LHCN-M2 (cell line): ENCODE measurements around the gene LPP. TPM values are rescaled to one million over a fixed set of nuclear protein-coding genes. Genes with fewer than 3 reads are reported as not detected.
"Not testable (repeated sequence)": the region's sequence is repeated elsewhere in the genome, so short reads cannot be mapped to it uniquely, and the experiment has no call there.

Source experiments
- DNase-seq: peaks from one replicate; pipeline ENCODE4 v3.0.0-alpha.2; 2012; ENCODE audit warnings: low read depth
- total RNA-seq: library from RNA; depleted of rRNA; stranded (reverse); fragments of >200 nt; gene quantifications from 2 replicates; pipeline ENCODE4 v1.2.3, GENCODE V29; 2014

The LPP gene
- total RNA-seq, 1 experiment from 2014 or later, result 39.7 TPM

DNA sequence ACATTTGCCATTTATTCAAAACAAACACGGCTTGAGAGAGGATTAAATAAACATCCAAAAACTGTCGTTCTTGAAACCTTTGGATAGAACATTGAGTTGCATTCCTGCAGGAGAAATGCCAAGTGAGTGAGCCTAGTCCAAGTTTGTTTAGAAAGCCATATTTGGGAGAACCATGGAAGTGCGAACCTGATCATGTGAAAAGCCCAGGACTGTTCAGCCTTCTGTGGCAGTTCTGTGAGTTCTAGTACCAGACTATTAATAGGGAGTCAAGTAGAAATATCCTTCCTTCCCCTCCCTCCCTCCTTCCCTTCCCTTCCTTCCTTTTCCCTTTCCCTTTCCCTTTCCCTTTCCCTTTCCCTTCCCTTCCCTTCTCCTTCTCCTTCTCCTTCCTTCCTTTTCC lies 470.4 kb downstream of the LPP start:
- peak; percentile 67 for DNase-seq

DNA sequence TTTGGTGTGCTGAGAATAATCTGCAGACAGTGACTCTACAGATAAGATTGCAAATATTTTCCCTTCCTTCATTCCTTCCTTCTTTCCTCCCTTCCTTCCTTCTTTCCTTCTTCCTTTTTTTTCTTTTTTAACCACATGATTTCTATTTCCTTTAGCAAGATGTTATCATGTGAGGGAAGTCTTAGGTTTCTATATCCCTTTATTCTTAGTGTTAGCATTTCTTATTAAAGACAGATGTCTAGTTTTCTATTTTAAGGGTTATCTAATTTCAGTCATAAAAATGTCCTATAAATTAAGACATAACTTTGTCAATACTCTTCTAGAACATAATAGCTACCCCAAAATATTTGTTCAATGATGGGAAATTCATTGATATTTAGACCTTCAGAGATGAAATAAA lies 470.9 kb downstream of the LPP start:
- DNase-seq, result no peak

DNA sequence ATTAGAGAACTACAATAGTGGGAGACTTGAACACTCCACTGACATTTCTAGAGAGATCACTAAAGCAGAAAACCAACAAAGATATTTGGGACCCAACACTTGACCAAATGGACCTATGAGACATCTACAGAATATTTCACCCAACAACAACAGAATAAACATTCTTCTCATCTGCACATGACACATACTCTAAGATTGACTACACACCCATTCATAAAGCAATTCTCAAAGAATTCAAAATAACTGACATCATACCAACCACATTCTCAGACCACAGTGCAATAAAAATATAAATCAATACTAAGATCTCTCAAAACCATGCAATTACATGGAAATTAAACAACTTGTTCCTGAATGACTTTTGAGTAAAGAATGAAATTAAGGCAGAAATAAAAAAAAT lies 473.7 kb downstream of the LPP start:
- peak; percentile 94 for DNase-seq

DNA sequence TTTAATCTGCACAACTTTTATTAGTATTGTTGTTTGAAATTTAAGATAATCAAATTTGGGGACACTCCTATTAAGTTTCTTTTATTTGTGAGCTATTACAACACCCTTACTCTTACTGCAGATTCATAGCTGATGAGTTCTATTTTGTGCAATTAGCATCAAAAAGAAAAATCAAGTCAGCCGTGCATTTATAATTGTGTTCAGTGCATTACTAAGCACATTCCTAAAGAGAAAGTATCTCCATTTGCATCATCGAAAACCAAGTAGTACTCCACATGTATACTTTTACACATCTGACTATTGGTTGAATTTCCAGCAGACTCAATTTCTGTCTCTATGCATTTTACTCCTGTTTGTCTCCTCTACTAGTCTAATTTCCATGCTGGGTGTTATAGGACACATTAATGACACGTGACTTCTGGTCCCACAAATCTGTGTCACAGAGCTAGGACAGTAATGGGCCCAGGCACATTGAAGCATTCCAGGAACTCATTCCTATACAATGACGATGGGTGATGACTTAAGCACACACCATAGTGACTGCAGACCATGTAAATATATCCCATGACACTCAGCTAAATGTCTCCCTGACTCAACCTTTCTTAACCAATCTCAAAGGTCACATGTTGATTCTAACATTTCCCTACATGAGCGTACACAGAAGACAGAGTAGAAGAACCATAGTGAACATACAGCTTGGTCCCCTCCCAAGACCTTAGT lies 477.5 kb downstream of the LPP start:
- peak; percentile 50 for DNase-seq

DNA sequence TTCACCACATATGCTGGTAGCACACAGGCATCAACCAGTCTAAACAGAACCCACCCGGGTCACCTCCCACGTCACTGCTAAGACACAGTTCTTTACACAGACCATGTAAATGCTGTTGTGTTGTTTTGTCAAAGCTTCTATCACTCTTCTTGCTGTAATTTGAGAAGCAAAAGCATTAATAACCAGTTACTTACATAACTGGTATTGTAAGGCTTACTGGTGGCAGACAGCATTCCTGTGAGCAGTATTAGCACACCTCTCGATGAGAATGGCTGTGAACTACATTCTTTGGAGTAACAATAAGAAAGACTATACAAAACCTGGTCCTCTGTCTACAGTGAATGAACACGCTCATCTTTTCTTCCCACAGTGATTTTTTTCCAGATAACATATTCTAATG lies 479.2 kb downstream of the LPP start:
- DNase-seq, result no peak

DNA sequence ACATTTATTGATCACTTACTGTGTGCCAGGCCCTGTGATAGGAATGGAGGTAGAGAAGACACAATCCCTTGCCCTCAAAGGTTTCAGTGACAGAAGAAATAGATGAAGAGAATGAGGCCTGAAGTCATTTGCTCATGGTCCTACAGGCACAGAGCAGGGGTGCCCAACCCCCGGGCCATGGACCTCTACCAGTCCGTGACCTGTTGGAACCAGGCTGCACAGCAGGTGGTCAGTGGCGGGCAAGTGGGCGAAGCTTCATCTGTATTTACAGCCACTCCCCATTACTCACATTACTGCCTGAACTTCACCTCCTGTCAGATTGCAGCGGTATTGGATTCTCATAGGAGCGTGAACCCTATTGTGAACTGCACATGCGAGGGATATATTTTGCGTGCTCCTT lies 480.3 kb downstream of the LPP start:
- no peak for DNase-seq

DNA sequence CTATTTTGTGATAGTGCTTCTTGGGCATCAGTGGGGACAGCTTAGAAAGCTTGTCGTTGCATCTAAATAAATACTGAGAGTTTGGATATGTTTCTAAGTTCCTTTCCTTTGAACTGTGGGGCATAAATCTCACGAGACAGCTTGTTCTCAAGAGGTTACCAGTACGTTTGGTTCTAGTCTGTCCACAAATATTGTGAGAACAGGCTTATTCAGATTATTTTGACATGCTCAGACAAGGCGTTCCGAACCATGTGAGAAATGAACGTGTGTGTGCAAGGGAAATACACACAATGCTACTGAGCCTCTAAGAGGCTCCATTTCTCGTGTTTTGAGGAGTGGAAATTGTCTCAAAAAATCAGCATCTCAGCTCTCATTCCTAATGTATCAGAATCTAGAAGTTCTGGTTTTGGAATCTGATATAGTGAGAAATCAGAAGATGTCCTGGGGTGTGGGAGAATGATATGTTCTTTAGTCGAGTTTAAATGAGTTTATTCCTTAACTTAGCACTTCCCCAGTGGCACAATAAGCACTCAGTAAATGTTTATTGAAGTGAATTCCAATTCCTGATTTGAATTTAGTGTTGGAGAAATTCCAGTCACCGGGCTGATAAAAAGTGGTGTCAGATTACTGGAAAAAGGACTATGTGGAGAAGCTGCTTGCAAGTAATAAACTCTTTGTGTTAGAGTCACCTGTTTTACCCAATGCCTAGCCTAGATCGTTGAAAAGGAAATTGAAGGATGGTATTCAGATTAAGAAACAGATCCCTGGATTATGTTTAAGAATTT lies 481.5 kb downstream of the LPP start:
- DNase-seq, result no peak

DNA sequence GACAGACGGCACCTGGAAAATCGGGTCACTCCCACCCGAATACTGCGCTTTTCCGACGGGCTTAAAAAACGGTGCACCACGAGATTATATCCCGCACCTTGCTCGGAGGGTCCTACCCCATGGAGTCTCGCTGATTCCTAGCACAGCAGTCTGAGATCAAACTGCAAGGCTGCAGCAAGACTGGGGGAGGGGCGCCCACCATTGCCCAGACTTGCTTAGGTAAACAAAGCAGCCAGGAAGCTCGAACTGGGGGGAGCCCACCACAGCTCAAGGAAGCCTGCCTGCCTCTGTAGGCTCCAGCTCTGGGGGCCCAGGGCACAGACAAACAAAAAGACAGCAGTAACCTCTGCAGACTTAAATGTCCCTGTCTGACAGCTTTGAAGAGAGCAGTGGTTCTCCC lies 482.3 kb downstream of the LPP start:
- DNase-seq, result not testable (repeated sequence)

DNA sequence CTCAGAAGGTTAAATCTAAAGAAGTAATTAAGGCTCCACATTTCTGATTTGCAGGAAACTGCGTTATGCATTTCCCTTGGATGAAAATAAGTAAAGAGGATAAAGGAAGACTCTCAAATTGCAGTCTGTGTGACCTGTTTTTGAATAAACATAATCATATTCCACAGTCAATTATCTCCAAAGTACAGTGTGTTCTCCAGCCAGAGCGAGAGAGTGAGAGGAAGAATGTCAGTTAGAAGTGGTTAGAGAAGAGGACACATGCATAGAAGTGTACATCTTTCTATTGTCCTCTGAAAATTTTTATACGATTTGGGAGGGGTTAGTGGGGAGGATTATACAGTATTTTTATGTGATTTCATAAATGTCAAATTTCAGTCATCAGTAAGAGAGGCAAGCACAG lies 487.1 kb downstream of the LPP start:
- DNase-seq, result peak; percentile 39

DNA sequence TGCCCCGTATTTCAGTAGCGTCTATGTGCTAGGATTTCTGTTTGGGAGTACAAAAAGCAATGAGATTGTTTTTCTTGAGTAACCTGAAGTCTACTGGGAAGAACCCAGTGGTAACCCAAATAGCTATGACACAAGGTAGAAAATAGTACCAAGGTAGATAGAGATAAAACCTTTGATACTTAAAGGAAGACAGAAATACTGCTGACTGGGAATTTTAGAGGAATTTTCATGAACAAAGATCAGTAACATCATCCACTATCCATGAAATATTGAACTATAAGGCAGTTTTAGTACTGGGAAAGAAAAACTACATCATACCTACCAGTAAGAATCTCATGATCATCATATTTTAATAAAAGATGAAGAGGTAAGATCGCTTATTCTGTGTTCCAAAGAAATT lies 489.8 kb downstream of the LPP start:
- DNase-seq, result no peak

DNA sequence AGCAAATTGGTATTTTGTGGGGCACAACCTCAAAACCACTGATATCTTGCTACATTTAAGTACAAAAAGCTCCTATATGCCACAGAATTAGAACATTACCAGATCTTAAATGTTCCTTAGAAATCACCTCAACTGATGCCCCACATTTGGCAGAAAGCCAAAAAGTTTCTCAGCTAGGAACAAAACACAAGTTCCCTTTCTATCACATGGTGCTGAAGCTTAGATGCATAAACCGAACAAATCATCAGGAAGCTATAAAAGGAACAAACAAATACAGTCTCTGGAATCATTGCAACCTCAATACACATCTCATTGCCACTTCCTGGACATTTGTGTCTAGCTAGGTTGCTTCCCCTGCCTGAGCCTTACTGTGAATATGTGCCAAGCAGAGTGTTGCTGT lies 492.6 kb downstream of the LPP start:
- peak; percentile 62 for DNase-seq

DNA sequence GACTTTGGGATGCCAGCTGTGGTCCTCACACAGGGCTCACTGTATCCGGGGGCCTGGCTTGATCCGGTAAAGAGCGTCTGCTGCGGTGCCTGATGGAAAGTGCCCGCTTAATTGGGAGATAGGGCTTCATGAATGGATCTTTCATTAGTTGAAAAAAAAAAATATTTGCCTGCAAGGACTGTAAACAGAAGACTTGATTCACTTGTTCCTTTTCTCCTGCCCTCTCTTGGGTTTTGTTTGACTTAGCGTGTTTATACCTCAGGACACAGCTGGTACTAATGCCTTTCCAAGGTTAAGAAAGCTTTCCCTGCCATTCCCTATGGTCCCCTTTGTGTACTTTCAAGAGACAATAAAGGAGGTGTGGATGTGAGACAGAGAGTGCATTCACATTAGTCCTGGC lies 493.3 kb downstream of the LPP start:
- no peak for DNase-seq

DNA sequence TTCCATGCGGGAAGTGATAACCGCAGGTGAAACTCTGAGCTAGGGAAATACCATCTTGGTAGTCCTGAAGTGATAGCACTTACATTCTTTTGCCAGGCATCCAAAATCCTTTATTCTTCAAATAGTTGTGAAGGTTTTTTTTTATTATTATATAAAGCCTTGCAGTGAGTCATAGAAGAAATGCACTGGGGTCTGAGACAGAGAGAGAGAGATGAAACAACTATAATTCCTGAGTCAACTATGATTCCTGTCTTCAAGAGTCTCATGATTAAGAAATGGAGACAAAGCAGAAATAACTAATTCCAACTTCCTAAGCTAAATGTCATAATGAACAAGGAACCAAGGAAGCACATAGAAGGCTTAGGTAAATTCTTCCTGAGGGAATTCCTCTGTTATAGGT lies 495.6 kb downstream of the LPP start:
- peak; percentile 51 for DNase-seq

DNA sequence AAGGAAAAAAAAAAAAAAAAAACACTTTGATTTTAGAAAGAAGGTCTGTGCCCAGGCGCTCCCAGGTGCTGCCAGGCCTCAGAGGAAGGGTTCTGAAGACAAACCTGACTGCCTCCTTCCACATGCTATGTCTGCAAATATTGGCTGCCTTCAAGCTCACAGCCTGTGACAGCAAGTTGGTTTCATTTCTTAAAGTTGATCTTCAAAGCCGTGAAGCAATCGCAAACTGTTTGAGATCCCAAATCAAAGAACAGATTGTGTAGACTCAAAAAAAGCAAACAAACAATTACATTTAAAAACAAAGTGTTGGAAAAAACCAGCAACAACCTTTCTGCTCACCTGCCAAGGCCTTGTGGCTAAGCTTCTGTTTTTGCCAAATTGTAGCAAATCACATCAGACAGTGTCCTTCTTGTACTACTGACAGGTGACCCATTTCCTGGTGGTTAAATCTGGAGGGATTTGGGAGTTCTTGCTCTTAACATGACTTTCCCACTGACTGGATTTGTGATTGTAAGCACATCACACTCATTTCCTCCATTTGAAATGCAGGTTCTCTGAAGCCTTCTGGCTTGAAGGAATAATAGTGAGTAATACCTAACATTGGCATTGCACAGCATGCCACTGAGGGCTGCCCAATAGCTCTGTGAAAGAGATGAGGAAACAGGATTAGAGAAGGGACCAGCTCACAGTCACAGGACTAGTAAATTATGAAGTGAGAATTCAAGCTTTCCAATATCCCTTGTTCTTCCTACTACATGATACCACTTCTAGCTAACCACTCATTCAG lies 502.4 kb downstream of the LPP start:
- DNase-seq, result peak; percentile 57

DNA sequence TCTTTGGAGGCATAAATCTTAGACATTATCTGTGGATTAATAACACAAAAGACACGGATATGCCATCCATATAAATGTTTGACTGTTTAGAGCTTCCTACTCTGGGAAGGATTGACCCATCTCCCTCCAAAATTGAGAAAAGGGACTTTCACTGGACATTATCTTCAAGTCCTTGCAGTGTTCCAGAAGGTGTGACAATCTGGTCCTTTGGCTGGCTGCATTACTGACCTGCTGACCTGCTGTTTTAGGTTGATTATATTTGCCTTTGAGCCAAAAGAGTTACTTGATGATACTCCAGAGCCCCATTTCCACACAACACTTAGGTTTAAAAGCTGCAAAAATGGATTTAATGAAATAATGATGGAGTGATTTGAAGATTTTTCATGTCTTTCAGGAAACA lies 504.6 kb downstream of the LPP start:
- no peak for DNase-seq

DNA sequence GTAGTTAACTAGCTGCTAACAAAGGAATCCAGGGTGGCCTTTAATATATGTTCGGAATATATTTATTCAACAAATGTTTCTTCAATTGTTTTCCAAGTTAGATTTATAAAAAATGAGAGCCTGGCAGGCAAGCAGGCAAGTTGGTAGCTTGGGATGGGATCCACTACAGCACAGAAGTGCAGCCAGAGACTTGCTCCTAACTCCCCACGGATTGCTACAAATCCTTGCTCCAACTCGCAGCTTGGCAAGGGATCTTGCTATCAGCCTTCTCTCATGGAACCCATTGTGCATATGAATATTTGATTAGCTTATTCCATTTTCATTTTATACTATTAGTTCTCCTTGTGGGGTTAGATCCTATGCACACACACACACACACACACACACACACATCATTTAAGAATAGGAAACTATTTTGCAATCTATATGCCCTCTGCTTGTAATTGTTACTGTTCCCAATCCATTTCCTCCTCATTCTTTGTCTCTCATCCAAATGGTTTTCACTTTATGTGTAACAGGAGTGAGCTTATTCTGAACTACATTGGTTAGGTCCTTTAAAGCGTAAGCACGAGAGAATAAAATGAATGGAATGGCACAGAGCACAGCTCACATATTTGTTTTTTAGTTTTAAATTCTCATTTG lies 505.6 kb downstream of the LPP start:
- no peak for DNase-seq

DNA sequence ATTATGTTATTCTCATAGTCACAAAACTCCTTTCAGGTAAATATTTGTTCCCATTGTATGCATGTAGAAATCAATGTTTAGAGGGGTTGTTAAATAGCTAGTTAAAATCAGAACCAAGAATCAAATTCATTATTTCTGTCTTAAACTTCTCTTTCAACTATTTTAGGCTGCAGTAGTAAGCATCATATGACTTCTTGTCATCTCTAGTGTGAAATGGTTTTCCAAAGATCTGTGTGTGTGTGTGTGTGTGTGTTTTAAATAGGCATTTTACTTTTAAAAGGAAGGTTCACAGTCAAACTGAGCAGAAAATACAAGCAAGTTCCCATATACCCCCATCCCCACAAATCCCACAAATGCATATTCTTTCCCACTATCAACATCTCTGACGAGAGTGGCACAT lies 506.5 kb downstream of the LPP start:
- DNase-seq, result no peak

DNA sequence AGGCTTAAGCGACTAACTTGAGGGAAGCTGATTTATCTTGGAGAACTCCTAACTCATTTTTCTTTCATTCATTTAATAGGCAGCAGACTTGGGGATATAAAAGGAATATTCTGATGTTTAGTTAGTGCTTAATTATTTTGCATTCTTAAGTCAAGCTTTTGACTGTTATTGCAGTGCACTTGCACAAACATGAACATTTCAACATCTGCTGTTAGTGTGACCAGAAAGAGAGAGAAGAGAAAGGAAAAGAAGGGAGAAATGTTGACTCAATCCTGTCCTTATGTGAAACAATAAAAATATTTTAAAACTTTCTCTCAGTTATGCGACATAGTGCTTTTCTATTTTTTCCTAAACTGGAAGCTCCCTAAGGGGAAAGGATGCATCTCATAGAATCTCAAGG lies 507.8 kb downstream of the LPP start:
- DNase-seq, result no peak

DNA sequence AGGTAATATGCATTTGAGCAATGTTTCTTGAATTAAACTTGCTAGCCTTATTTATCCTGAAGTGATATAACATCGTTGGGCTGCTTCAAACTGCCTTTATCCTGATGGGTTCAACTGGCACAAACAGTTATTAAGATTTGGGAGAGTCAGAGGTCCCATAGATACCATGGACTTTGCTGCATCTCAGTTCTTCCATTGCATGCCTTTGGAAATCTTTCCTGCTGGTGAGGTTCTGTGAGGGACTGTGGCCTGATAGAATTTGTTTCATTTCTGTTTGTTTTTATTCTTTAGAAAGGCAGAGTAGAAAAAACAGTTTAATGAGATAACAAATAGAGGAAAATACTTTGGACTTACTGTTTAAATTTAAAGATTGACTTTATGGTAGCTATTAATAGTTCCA lies 508.3 kb downstream of the LPP start:
- DNase-seq, result no peak

DNA sequence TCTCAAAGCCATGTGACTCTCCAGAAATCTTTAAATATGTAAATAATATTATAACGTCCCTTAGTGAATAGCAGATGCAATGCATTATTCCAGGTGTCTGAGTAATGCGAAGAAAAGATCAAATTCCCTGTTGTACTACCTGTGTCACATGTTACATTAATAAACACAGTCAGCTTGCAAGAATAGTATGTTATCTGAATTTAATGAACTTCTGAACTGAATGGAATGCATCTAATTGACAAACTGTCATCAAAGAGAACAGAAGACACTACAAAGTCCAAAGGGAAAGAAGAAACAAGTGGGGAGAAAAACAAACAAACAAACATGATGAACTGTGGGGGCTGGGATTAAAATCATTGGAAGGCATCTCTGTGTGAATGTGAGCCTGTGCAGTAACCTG lies 508.8 kb downstream of the LPP start:
- DNase-seq, result no peak

DNA sequence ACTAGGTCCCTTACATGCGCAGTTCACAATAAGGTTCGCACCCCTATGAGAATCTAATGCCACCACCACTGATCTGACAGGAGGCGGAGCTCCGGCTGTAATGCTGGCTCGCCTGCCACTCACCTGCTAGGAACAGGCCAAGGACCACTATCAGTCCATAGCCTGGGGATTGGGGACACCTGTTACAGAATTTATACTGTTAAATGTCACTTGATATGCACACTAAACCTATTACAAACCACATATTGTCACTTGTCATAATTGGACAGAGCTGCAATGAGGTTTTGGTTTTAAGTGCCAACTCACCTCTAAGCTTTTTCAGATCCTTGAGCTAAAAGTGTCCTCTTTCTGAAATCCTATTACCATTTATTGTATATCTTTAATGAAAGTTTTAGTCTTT lies 509.9 kb downstream of the LPP start:
- no peak for DNase-seq

DNA sequence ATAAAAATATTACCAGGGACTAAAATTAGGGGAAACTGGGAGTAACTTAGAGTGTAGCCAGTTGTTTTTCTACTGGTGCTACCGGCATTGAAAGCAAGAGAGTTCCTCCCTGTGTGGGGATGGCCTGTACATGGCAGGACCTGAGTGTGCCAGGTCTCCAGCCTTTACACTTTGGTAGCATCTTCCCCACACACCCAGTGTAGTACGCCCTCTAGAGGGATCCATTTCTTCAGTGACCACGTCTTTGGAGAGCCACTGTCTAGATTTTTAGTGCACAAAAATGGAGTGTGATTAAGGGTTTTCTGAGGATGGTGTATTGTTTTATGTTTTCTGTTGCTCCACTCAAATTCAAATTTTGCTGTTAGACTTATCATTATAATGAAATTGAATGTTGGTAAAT lies 510.8 kb downstream of the LPP start:
- DNase-seq, result peak; percentile 30
